ENCODE measurements around the gene STPG4. TPM values are rescaled to one million over a fixed set of nuclear protein-coding genes. Genes with fewer than 3 reads are reported as not detected.
A peak's percentile ranks its signal among the peaks of the same experiment; 100 is the strongest.

STPG4 gene
- total RNA-seq, 1 donor from 2014 or later: not detected

- DNase-seq: no peak
Measured at GRCh38 chr2:47052847-47053246, 102.3 kb downstream of the STPG4 start.

GRCh38 chr2:47051562-47051961 is 103.5 kb downstream of the STPG4 start:
- no peak for DNase-seq

GRCh38 chr2:47050762-47051161 is 104.3 kb downstream of the STPG4 start:
- no peak for DNase-seq

- DNase-seq: no peak
Measured at GRCh38 chr2:47050021-47050760, 104.9 kb downstream of the STPG4 start.

GRCh38 chr2:47049502-47049901 is 105.6 kb downstream of the STPG4 start:
- no peak for DNase-seq

- no peak for DNase-seq
Measured at GRCh38 chr2:47048801-47049480, 106.2 kb downstream of the STPG4 start.

- no peak for DNase-seq
Measured at GRCh38 chr2:47046271-47046670, 108.8 kb downstream of the STPG4 start.

GRCh38 chr2:47043891-47044239 is 111.2 kb downstream of the STPG4 start:
- no peak for DNase-seq

- DNase-seq: peak; percentile 32
Measured at GRCh38 chr2:47043142-47043890, 111.8 kb downstream of the STPG4 start.

GRCh38 chr2:47041891-47042684 is 113.0 kb downstream of the STPG4 start:
- DNase-seq: no peak

- peak; percentile 28 for DNase-seq
Measured at GRCh38 chr2:47041063-47041462, 114.0 kb downstream of the STPG4 start.

- DNase-seq: no peak
Measured at GRCh38 chr2:47040651-47041050, 114.5 kb downstream of the STPG4 start.

GRCh38 chr2:47039913-47040562 is 115.1 kb downstream of the STPG4 start:
- DNase-seq: no peak

GRCh38 chr2:47039489-47039870 is 115.6 kb downstream of the STPG4 start:
- DNase-seq: no peak

GRCh38 chr2:47038656-47039488 is 116.2 kb downstream of the STPG4 start:
- DNase-seq: no peak

- no peak for DNase-seq
Measured at GRCh38 chr2:47037678-47038077, 117.4 kb downstream of the STPG4 start.

Other genes starting within 250 kb of the STPG4 start
- gene MCFD2, start 239.5 kb downstream of the STPG4 start, total RNA-seq: 45.3 TPM
- 11.4 TPM for gene TTC7A, start 214.1 kb downstream of the STPG4 start, total RNA-seq
- gene CALM2, start 21.2 kb upstream of the STPG4 start, total RNA-seq: 297 TPM
- gene EPCAM, start 214.0 kb upstream of the STPG4 start, total RNA-seq: 13.4 TPM
- 40.6 TPM for gene MSH2, start 247.8 kb upstream of the STPG4 start, total RNA-seq

Measured in skin of body (tissue), 2 donors.